BJ (cell line): ENCODE measurements around the gene PDE4D. TPM values are rescaled to one million over a fixed set of nuclear protein-coding genes. Genes with fewer than 3 reads are reported as not detected.

Source experiments
- CTCF ChIA-PET: fragments of 350-600 bp; formaldehyde crosslinking; extraction: SDS; loops from one replicate; lab custom pipeline; 2021; ENCODE audit warnings: antibody characterized with exemption, inconsistent platforms; lab: Yijun Ruan, JAX
- POLR2A ChIA-PET: fragments of 300-600 bp; sonication (Branson Sonifier 250); formaldehyde crosslinking; extraction: SDS; loops from one replicate; lab custom pipeline; 2021; ENCODE audit warnings: antibody characterized with exemption; lab: Charles Lee
- DNase-seq: peaks from one replicate; pipeline ENCODE4 v3.0.0-alpha.2; 2011; ENCODE audit warnings: low read depth
- H3K27me3 ChIP-seq: 2 replicates; pipeline ENCODE4 v1.6.0; 2011; ENCODE audit warnings: low read length; ENCODE audit not compliant: control insufficient read depth, insufficient read depth
- H3K36me3 ChIP-seq: 2 replicates; pipeline ENCODE4 v1.5.1; 2011; ENCODE audit warnings: low read length; ENCODE audit not compliant: control insufficient read depth, insufficient read depth
- H3K4me3 ChIP-seq: 2 replicates; pipeline ENCODE4 v1.5.1; 2011; ENCODE audit warnings: low read depth, mild to moderate bottlenecking, control low read depth, low read length
- polyA plus RNA-seq: library from polyadenylated mRNA; depleted of rRNA; stranded (reverse); fragments of >200 nt; gene quantifications from 2 replicates; pipeline ENCODE4 v1.2.3, GENCODE V29; 2011
- TF ChIP-seq, protein P1 (sequence below): IDR thresholded peaks from 2 replicates; pipeline ENCODE4 v1.5.1; 2011; ENCODE audit warnings: low read depth, mild to moderate bottlenecking, control low read depth, inconsistent platforms, low read length, moderate library complexity; ENCODE audit not compliant: insufficient read depth

Gene PDE4D
- polyA plus RNA-seq, 1 experiment = 2.8 TPM

DNA sequence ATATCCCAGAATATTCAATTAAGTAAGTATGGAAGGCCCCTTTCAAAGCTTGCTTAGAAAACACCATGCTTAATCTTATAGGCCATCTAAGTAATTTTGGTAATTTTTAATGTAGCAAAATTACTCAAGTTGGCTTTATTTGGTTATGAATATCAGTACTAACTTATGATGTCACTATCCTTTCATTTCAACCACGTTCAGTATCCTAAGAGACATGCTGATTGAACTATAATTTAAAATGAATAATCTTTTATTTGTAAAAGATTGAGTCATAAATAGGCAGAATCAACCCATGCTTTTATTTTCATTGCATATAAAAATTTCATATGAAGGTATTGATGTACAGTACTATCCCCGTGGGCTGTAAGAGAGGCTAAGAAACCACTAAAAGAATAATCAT is 923.7 kb downstream of the PDE4D start:
- CTCF ChIA-PET = interaction anchor here (0.9 to 1.2 kb wide), 3 partner anchors 26 to 203 kb away, joined by 3 read pairs; no protein-coding TSS in a partner anchor
- POLR2A ChIA-PET = no interaction called here
- H3K4me3 ChIP-seq = no peak overlapping the region
- H3K36me3 ChIP-seq = no peaks in the 10 kb centered on the region
- no peak for DNase-seq
- TF ChIP-seq, protein P1, sequence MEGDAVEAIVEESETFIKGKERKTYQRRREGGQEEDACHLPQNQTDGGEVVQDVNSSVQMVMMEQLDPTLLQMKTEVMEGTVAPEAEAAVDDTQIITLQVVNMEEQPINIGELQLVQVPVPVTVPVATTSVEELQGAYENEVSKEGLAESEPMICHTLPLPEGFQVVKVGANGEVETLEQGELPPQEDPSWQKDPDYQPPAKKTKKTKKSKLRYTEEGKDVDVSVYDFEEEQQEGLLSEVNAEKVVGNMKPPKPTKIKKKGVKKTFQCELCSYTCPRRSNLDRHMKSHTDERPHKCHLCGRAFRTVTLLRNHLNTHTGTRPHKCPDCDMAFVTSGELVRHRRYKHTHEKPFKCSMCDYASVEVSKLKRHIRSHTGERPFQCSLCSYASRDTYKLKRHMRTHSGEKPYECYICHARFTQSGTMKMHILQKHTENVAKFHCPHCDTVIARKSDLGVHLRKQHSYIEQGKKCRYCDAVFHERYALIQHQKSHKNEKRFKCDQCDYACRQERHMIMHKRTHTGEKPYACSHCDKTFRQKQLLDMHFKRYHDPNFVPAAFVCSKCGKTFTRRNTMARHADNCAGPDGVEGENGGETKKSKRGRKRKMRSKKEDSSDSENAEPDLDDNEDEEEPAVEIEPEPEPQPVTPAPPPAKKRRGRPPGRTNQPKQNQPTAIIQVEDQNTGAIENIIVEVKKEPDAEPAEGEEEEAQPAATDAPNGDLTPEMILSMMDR = no peak
- H3K27me3 ChIP-seq = no peaks in the 10 kb centered on the region; the same call in 1 of the 2 replicates

DNA sequence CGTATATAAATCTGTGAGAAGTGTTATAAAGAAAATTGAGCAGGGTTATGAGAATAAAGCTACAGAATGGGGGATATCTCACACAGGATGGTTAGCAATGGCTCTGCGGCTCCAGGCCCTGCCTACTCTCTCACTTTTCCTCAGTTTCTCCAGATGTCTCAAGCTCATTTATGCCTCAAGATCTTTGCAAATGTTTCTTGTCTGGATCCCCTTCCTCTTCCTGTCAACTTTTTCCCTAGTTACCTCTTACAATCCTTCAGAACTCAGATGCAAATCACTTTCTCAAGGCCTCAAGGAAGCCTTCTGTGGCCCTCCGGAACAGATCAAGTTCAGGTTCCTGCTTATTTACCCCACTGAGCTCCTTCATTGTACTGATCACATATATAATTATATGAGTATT is 924.3 kb downstream of the PDE4D start:
- no peak for DNase-seq
- Histone ChIP-seq H3K27me3 (no peaks in the 10 kb centered on the region; the same call in 1 of the 2 replicates), H3K4me3 (no peak overlapping the region), H3K36me3 (no peaks in the 10 kb centered on the region)
- CTCF ChIA-PET = interaction anchor here (0.7 to 1.5 kb wide), 5 partner anchors 13 to 204 kb away, joined by 3 read pairs; no protein-coding TSS in a partner anchor
- TF ChIP-seq, protein P1 = no peak
- POLR2A ChIA-PET = no interaction called here

DNA sequence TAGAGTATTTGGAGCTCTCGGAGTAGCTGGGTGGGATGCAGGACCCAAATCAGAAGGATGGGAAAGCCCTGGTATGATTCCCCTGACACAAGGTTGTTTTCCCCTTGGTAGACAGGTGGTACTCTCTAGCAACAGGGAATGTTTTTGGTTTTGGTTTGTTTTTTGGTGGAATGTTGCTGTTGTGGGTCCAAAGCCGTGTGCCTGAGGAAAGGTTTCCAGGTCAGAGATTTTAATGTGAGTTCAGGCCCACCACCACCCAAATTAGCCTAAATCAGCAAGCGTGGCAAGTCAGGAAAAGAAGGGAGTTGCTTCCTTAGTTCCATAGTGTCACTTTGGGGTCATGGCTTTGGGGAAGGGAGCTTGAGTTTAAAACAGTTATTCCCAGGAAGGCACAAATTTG is 925.2 kb downstream of the PDE4D start:
- ChIA-PET CTCF (interaction anchor here (1.2 to 1.5 kb wide), 2 partner anchors 8 to 14 kb away, joined by 3 read pairs; no protein-coding TSS in a partner anchor), POLR2A (no interaction called here)
- H3K27me3 ChIP-seq = peaks cover 2% of the 10 kb centered on the region
- no peak overlapping the region for H3K4me3 ChIP-seq
- no peaks in the 10 kb centered on the region for H3K36me3 ChIP-seq
- no peak for DNase-seq
- TF ChIP-seq, protein P1 = no peak

DNA sequence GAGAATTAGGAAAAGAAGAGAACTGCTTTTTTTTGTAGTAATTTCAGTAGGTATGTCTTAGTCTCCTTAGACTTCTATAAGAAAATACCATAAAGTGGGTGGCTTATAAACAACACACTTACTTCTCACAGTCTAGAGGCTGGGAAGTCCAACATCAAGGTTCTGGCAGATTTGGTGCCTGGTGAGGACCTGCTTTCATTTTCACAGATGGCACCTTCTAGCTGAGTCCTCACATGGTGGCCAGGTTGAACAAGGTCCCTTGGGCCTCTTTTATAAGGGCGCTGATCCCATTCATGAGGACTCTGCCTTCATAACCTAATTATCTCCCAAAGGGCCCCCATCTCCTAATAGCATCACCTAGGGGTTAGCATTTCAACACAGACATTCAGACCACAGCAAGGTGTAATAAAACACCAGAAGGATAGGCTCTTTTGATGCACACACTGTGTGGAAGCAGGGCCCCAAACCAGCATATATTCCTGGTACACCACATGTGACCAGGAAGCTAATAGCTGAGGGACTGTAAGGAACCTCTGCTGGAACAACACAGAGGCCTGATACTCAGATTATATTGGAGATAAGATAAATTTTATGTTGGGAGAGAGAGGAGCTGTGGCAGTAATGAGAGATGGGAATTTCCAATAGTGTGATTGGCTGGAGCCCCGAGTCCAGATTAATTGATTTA is 925.8 kb downstream of the PDE4D start:
- ChIA-PET CTCF (interaction anchor here (1.2 to 1.5 kb wide), 2 partner anchors 8 to 14 kb away, joined by 3 read pairs; no protein-coding TSS in a partner anchor), POLR2A (no interaction called here)
- Histone ChIP-seq H3K36me3 (no peaks in the 10 kb centered on the region), H3K4me3 (no peak overlapping the region), H3K27me3 (peaks cover 2% of the 10 kb centered on the region)
- TF ChIP-seq, protein P1 = no peak
- no peak for DNase-seq

DNA sequence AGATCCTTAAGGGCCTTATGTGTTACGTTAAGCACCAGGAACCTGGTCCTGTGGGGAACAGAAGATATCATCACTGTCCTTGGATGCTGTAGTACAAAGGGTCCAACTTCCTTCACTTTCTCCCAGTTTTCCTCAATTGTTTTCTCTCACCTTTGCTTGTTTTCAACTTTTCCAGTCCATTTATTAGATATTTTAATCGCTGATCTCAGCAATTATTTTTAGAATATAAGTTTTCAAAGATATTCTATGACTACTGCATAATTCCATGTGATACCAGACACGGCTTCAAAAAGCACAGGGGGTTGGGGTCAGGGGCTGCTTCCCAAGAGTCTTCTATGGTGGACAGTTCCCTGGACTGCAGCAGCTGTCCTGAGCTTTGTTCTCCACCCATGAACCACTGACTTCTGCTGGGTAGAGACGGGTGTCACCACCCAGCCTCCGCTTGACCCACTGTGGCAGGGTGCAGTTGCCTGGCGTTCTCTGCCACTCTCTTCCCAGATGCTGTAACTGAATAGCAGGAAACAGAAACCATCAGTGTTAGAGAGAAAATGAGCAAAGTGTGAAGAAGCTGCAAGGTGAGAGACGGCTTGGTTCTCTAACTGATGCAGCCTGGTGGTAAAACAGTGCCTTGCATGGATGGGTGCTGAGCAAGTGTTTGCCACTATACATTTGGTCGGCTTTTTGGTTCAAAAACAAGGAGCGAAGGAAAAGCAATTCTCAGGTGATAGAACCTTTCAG is 927.7 kb downstream of the PDE4D start:
- H3K4me3 ChIP-seq = no peak overlapping the region
- CTCF ChIA-PET = no interaction called here
- POLR2A ChIA-PET = no interaction called here
- no peak for DNase-seq
- H3K36me3 ChIP-seq = no peaks in the 10 kb centered on the region
- TF ChIP-seq, protein P1 = no peak
- peaks cover 2% of the 10 kb centered on the region for H3K27me3 ChIP-seq
